Prostate gland (tissue), 2 donors: ENCODE results near the gene MDH1B. TPM values are rescaled to one million over a fixed set of nuclear protein-coding genes. Genes with fewer than 3 reads are reported as not detected.

Experiments used
- DNase-seq: peaks from one replicate; pipeline ENCODE4 v3.0.0-alpha.2; 2019; ENCODE audit warnings: low spot score
- H3K27ac ChIP-seq, 2 donors: fragments of 200-600 bp; sonication (generic); 2 replicates each; pipeline ENCODE4 v1.5.1; 2017 to 2019
- H3K27me3 ChIP-seq: fragments of 200-600 bp; sonication (generic); replicated peaks from 2 replicates; pipeline ENCODE4 v1.5.1; 2019; ENCODE audit not compliant: insufficient read depth
- H3K36me3 ChIP-seq, 2 donors: fragments of 200-600 bp; sonication (generic); 1 replicate in 1 of 2; 2 replicates in 1 of 2; pipeline versions ENCODE4 v1.5.1 to v1.8.1; 2017 to 2019
- H3K4me1 ChIP-seq: fragments of 200-600 bp; sonication (generic); replicated peaks from 2 replicates; pipeline ENCODE4 v1.5.1; 2019
- H3K4me3 ChIP-seq, 2 donors: fragments of 200-600 bp; sonication (generic); 2 replicates each; pipeline ENCODE4 v1.5.1; 2017 to 2019
- H3K9me3 ChIP-seq: fragments of 200-600 bp; sonication (generic); 2 replicates; pipeline ENCODE4 v1.5.1; 2017
- CTCF ChIP-seq, 4 experiments: fragments of 200-600 bp in 2 of 4; fragments of 450-650 bp in 2 of 4; sonication (generic) in 2 of 4; IDR thresholded peaks; 1 replicate in 3 of 4; 2 replicates in 1 of 4; pipeline ENCODE4 v1.5.1; 2016 to 2019; ENCODE audit warnings: antibody characterized with exemption in 4 of 4, mild to moderate bottlenecking in 2 of 4, moderate library complexity in 2 of 4
- POLR2A ChIP-seq: fragments of 450-650 bp; IDR thresholded peaks from one replicate; pipeline ENCODE4 v1.6.1; 2016; ENCODE audit warnings: antibody characterized with exemption, mild to moderate bottlenecking
- POLR2AphosphoS5 ChIP-seq: sonication (generic); formaldehyde crosslinking; IDR thresholded peaks from one replicate; pipeline ENCODE4 v1.6.1; 2017; ENCODE audit warnings: antibody characterized with exemption
- WGBS: methylation state at CpG from one replicate; pipeline ENCODE4 v1.1.5; 2018; 5-methylcytosine and 5-hydroxymethylcytosine counted together
- intact Hi-C: fragments of 100-400 bp; cut with DNase I; formaldehyde crosslinking; loops from one replicate; pipeline ENCODE4 v1.14.2; 2022
- total RNA-seq, 2 donors: library from RNA; depleted of rRNA; stranded (reverse); fragments of >200 nt; gene quantifications; one replicate each; pipeline ENCODE4 v1.1.0, GENCODE V29; 2016

MDH1B gene
- total RNA-seq, 2 donors from 2014 or later: 0.82 to 6.2 TPM

DNA sequence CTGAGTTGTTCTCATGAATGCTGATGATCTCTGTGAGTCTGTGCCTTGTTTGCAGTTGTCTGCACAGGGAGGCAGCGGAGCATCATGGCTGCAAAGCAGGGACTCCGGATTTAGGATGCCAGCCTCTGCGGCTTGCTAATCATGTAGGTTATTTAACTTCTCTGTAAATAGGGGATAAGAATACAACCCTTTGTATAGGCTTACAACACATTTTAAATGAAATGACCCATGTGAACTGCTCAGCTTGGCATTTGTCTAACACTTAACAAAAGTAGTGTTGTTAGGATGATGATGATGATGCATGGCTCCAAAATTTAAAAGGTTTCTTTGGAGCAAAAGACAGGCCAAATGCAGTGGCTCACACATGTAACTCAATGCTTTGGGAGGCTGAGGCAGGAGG, 66.3 kb downstream of the MDH1B start:
- TF ChIP-seq POLR2A (no peak), CTCF (IDR thresholded peaks at IDR 0.05) (no peak), POLR2AphosphoS5 (no peak)
- Histone ChIP-seq H3K4me3 (no peak overlapping the region), H3K36me3 (no peaks in the 10 kb centered on the region), H3K9me3 (no peaks in the 10 kb centered on the region), H3K27me3 (no peaks in the 10 kb centered on the region), H3K4me1 (no peaks in the 10 kb centered on the region), H3K27ac (no peak overlapping the region)
- DNase-seq: no peak
- WGBS: 57% methylated on average over 3 of the region's 3 CpGs
- intact Hi-C loops: loop anchor here (10.0 kb wide), 1 partner anchor 286 kb away; no protein-coding TSS in a partner anchor

DNA sequence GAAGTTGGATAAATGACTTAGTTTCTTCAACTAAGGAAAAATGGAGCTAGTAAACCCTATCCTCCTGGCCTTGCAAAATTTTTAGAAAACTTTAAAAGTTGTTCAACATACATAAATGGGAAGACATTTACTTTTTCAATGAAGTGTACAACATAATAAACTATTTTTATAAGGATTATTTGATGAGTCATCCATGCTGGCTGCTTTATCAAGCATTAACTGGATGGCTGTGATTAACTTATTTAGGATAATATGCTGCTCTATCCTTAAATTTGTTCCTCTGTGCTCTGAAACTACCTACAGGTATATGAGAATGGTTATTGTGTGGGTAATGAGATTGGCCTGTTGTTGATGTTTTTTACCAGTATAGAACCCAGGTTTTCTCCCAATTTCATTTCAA, 68.2 kb downstream of the MDH1B start:
- Histone ChIP-seq H3K4me1 (no peaks in the 10 kb centered on the region), H3K27me3 (no peaks in the 10 kb centered on the region), H3K4me3 (no peak overlapping the region), H3K27ac (no peak overlapping the region), H3K9me3 (no peaks in the 10 kb centered on the region), H3K36me3 (no peaks in the 10 kb centered on the region)
- TF ChIP-seq CTCF (IDR thresholded peaks at IDR 0.05) (no peak), POLR2AphosphoS5 (no peak), POLR2A (no peak)
- intact Hi-C loops: loop anchor here (10.0 kb wide), 1 partner anchor 288 kb away; no protein-coding TSS in a partner anchor
- no peak for DNase-seq

DNA sequence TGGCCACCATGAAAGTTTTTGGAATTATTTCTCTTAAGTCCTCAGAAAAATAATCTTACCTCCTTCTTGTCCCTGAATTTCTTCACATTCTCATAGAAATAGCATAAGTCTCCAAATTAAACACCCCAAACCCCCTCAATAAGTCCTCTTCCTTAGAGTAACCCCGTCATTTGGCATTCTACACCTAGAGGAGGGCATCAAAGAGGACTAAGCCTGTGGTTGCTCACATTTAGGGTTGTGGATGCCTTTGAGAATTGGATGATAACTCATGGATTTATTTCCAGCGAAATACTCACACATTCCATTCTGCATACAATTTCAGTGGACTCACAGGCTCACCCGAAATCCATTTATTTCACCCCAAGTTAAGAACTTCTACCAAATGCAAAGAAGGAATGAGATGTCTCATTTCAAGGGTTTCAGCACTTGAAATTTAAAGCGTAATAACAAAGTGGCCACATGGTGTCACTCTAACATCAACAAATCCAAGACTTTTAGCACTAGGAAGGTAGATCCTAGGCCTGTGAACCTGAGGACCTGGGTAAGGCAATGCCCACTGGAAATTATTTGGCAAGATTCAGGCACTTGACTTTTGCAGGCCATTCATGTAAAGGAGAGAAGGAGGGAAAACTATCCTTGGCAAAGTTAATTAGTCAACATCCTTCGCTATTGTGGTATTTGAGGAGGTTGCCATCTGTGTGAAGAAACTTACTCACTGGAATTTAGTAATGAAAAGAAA, 71.6 kb downstream of the MDH1B start:
- TF ChIP-seq CTCF (IDR thresholded peaks at IDR 0.05) (peak; percentile 8 to 67 (median 62)), POLR2AphosphoS5 (no peak)
- Histone ChIP-seq H3K36me3 (no peaks in the 10 kb centered on the region), H3K9me3 (no peaks in the 10 kb centered on the region), H3K27ac (no peak overlapping the region), H3K4me3 (no peak overlapping the region), H3K4me1 (no peaks in the 10 kb centered on the region), H3K27me3 (no peaks in the 10 kb centered on the region)
- intact Hi-C loops: loop anchor here (2.0 to 10.0 kb wide), 3 partner anchors 89 to 784 kb away; no protein-coding TSS in a partner anchor
- peak; percentile 46 for DNase-seq
- 38% methylated on average over 5 of the region's 5 CpGs for WGBS

- intact Hi-C loops: loop anchor here (2.0 to 10.0 kb wide), 3 partner anchors 90 to 784 kb away; no protein-coding TSS in a partner anchor
- DNase-seq: no peak
Measured at GRCh38 chr2:206692971-206693370, 72.2 kb downstream of the MDH1B start.

More at GRCh38 chr2:206692971-206693370, 72.2 kb downstream of the MDH1B start:
- H3K36me3 ChIP-seq: no peaks in the 10 kb centered on the region
- WGBS: 73% methylated on average over 7 of the region's 7 CpGs
- no peaks in the 10 kb centered on the region for H3K27me3 ChIP-seq
- no peaks in the 10 kb centered on the region for H3K4me1 ChIP-seq
- H3K9me3 ChIP-seq: no peaks in the 10 kb centered on the region
- H3K4me3 ChIP-seq: no peak overlapping the region
- H3K27ac ChIP-seq: no peak overlapping the region
- TF ChIP-seq POLR2A (no peak), CTCF (IDR thresholded peaks at IDR 0.05) (no peak), POLR2AphosphoS5 (no peak)
